ACC112 (cell line): ENCODE results near the gene IL1R1.

Source experiments
- H2AFZ ChIP-seq: fragments of 200-600 bp; sonication (generic); one replicate; pipeline ENCODE4 v1.6.0; 2017; ENCODE audit warnings: antibody characterized with exemption, low read length; ENCODE audit not compliant: unreplicated experiment
- H3K27ac ChIP-seq: fragments of 200-600 bp; sonication (generic); 2 replicates; pipeline ENCODE4 v1.5.1; 2014; ENCODE audit warnings: low read depth, mild to moderate bottlenecking, antibody characterized with exemption, low read length, moderate library complexity
- H3K27me3 ChIP-seq: fragments of 200-600 bp; sonication (generic); 2 replicates; pipeline ENCODE4 v1.6.1; 2014; ENCODE audit warnings: mild to moderate bottlenecking, antibody characterized with exemption, low read length, moderate library complexity, mixed read lengths; ENCODE audit not compliant: insufficient read depth
- H3K36me3 ChIP-seq: fragments of 200-600 bp; sonication (generic); 2 replicates; pipeline ENCODE4 v1.6.1; 2016; ENCODE audit warnings: mild to moderate bottlenecking, antibody characterized with exemption, low read length, moderate library complexity, mixed read lengths; ENCODE audit not compliant: insufficient read depth
- H3K4me1 ChIP-seq: fragments of 200-600 bp; sonication (generic); one replicate; pipeline ENCODE4 v1.6.1; 2016; ENCODE audit warnings: low read length, mixed read lengths; ENCODE audit not compliant: insufficient read depth, unreplicated experiment, control insufficient read depth
- H3K4me3 ChIP-seq: fragments of 200-600 bp; sonication (generic); 2 replicates; pipeline ENCODE4 v1.5.1; 2014; ENCODE audit warnings: mild to moderate bottlenecking, low read depth, low read length
- H3K79me2 ChIP-seq: fragments of 200-600 bp; sonication (generic); one replicate; pipeline ENCODE4 v1.6.0; 2016; ENCODE audit warnings: low read length; ENCODE audit not compliant: control insufficient read depth, unreplicated experiment, insufficient read depth

IL1R1 gene

GRCh38 chr2:102140377-102140776, 2.2 kb upstream of the IL1R1 start:
- Histone ChIP-seq H3K36me3 (peaks cover 22% of the 10 kb centered on the region), H3K4me3 (no peak overlapping the region), H3K4me1 (peaks cover 59% of the 10 kb centered on the region), H3K79me2 (peaks cover 96% of the 10 kb centered on the region), H3K27ac (peak overlapping the region; percentile 94), H2AFZ (no peak overlapping the region), H3K27me3 (no peaks in the 10 kb centered on the region)

- Histone ChIP-seq H3K4me3 (peak overlapping the region; percentile 88), H2AFZ (no peak overlapping the region), H3K4me1 (peaks cover 59% of the 10 kb centered on the region), H3K27ac (peak overlapping the region; percentile 94), H3K36me3 (peaks cover 29% of the 10 kb centered on the region), H3K27me3 (no peaks in the 10 kb centered on the region), H3K79me2 (peaks cover 97% of the 10 kb centered on the region)
Observed at GRCh38 chr2:102141011-102141943, 1.3 kb upstream of the IL1R1 start.

GRCh38 chr2:102142829-102143449, 393 bp downstream of the IL1R1 start:
- H3K79me2 ChIP-seq, result peaks cover 99% of the 10 kb centered on the region
- H2AFZ ChIP-seq, result no peak overlapping the region
- H3K27ac ChIP-seq, result peak overlapping the region; percentile 94
- H3K36me3 ChIP-seq, result peaks cover 43% of the 10 kb centered on the region
- H3K4me1 ChIP-seq, result peaks cover 59% of the 10 kb centered on the region
- no peaks in the 10 kb centered on the region for H3K27me3 ChIP-seq
- peak overlapping the region; percentile 88 for H3K4me3 ChIP-seq

- peaks cover 43% of the 10 kb centered on the region for H3K36me3 ChIP-seq
- H3K4me1 ChIP-seq, result peaks cover 59% of the 10 kb centered on the region
- peaks cover 99% of the 10 kb centered on the region for H3K79me2 ChIP-seq
- H2AFZ ChIP-seq, result no peak overlapping the region
- H3K27ac ChIP-seq, result peak overlapping the region; percentile 94
- H3K27me3 ChIP-seq, result no peaks in the 10 kb centered on the region
- H3K4me3 ChIP-seq, result peak overlapping the region; percentile 88
Observed at GRCh38 chr2:102143450-102143985, 972 bp downstream of the IL1R1 start.

GRCh38 chr2:102144128-102144527, 1.6 kb downstream of the IL1R1 start:
- no peak overlapping the region for H2AFZ ChIP-seq
- peaks cover 64% of the 10 kb centered on the region for H3K4me1 ChIP-seq
- H3K4me3 ChIP-seq, result peak overlapping the region; percentile 88
- peak overlapping the region; percentile 94 for H3K27ac ChIP-seq
- peaks cover 99% of the 10 kb centered on the region for H3K79me2 ChIP-seq
- H3K36me3 ChIP-seq, result peaks cover 49% of the 10 kb centered on the region
- no peaks in the 10 kb centered on the region for H3K27me3 ChIP-seq

- Histone ChIP-seq H3K27me3 (no peaks in the 10 kb centered on the region), H3K27ac (no peak overlapping the region), H3K4me3 (peak overlapping the region; percentile 88; the same call in 1 of the 2 replicates), H3K79me2 (peaks cover 99% of the 10 kb centered on the region), H2AFZ (no peak overlapping the region), H3K4me1 (peaks cover 60% of the 10 kb centered on the region), H3K36me3 (peaks cover 49% of the 10 kb centered on the region)
Observed at GRCh38 chr2:102145107-102145506, 2.6 kb downstream of the IL1R1 start.

- Histone ChIP-seq H3K4me3 (no peak overlapping the region), H2AFZ (no peak overlapping the region), H3K36me3 (peaks cover 57% of the 10 kb centered on the region), H3K27ac (peak overlapping the region; percentile 5; the same call in 1 of the 2 replicates), H3K4me1 (peaks cover 58% of the 10 kb centered on the region), H3K79me2 (peaks cover 99% of the 10 kb centered on the region), H3K27me3 (no peaks in the 10 kb centered on the region)
Observed at GRCh38 chr2:102145934-102146333, 3.4 kb downstream of the IL1R1 start.

GRCh38 chr2:102147935-102148334, 5.4 kb downstream of the IL1R1 start:
- no peak overlapping the region for H2AFZ ChIP-seq
- H3K27me3 ChIP-seq, result no peaks in the 10 kb centered on the region
- peaks cover 98% of the 10 kb centered on the region for H3K79me2 ChIP-seq
- H3K27ac ChIP-seq, result peak overlapping the region; percentile 88
- H3K4me3 ChIP-seq, result peak overlapping the region; percentile 3; the same call in 1 of the 2 replicates
- H3K4me1 ChIP-seq, result peaks cover 45% of the 10 kb centered on the region
- H3K36me3 ChIP-seq, result peaks cover 60% of the 10 kb centered on the region

GRCh38 chr2:102149243-102149642, 6.7 kb downstream of the IL1R1 start:
- peaks cover 98% of the 10 kb centered on the region for H3K79me2 ChIP-seq
- H3K36me3 ChIP-seq, result peaks cover 62% of the 10 kb centered on the region
- no peak overlapping the region for H3K4me3 ChIP-seq
- H2AFZ ChIP-seq, result no peak overlapping the region
- peaks cover 51% of the 10 kb centered on the region for H3K4me1 ChIP-seq
- no peaks in the 10 kb centered on the region for H3K27me3 ChIP-seq
- peak overlapping the region; percentile 88 for H3K27ac ChIP-seq

- Histone ChIP-seq H3K4me3 (no peak overlapping the region), H3K27me3 (no peaks in the 10 kb centered on the region), H3K27ac (peak overlapping the region; percentile 88), H2AFZ (no peak overlapping the region), H3K79me2 (peaks cover 98% of the 10 kb centered on the region), H3K36me3 (peaks cover 62% of the 10 kb centered on the region), H3K4me1 (peaks cover 49% of the 10 kb centered on the region)
Observed at GRCh38 chr2:102149644-102150455, 7.3 kb downstream of the IL1R1 start.
